ENCODE data around the gene METRNL. TPM values are rescaled to one million over a fixed set of nuclear protein-coding genes. Genes with fewer than 3 reads are reported as not detected.
"Not testable (repeated sequence)": the region's sequence is repeated elsewhere in the genome, so short reads cannot be mapped to it uniquely, and the experiment has no call there.

Gene METRNL
- total RNA-seq, 1 donor from 2014 or later = 47.1 TPM

GRCh38 chr17:83053021-83053681, 26.3 kb upstream of the METRNL start:
- H3K27ac Mint-ChIP-seq (ENCODE audit: unreplicated experiment) = no peak overlapping the region
- no peak for DNase-seq

GRCh38 chr17:83053739-83054451, 25.5 kb upstream of the METRNL start:
- Mint-ChIP-seq H3K27ac (ENCODE audit: unreplicated experiment) (no peak overlapping the region), H3K4me1 (ENCODE audit: low read depth, unreplicated experiment) (peaks cover 4% of the 10 kb centered on the region), H3K27me3 (ENCODE audit: unreplicated experiment) (peaks cover 6% of the 10 kb centered on the region), H3K4me3 (ENCODE audit: unreplicated experiment) (no peak overlapping the region), H3K9me3 (ENCODE audit: unreplicated experiment) (peaks cover 7% of the 10 kb centered on the region), H3K36me3 (ENCODE audit: unreplicated experiment) (no peaks in the 10 kb centered on the region)
- no peak for TF ChIP-seq CTCF (IDR thresholded peaks at IDR 0.05; ENCODE audit: partially characterized antibody, unreplicated experiment)
- DNase-seq = no peak

More at GRCh38 chr17:83053021-83053681, 26.3 kb upstream of the METRNL start:
- no peak for TF ChIP-seq CTCF (IDR thresholded peaks at IDR 0.05; ENCODE audit: partially characterized antibody, unreplicated experiment)
- peaks cover 7% of the 10 kb centered on the region for H3K9me3 Mint-ChIP-seq (ENCODE audit: unreplicated experiment)
- no peaks in the 10 kb centered on the region for H3K36me3 Mint-ChIP-seq (ENCODE audit: unreplicated experiment)
- H3K4me1 Mint-ChIP-seq (ENCODE audit: low read depth, unreplicated experiment) = peaks cover 3% of the 10 kb centered on the region
- peaks cover 6% of the 10 kb centered on the region for H3K27me3 Mint-ChIP-seq (ENCODE audit: unreplicated experiment)
- H3K4me3 Mint-ChIP-seq (ENCODE audit: unreplicated experiment) = no peak overlapping the region

GRCh38 chr17:83054518-83055125, 24.8 kb upstream of the METRNL start:
- H3K4me3 Mint-ChIP-seq (ENCODE audit: unreplicated experiment) = no peak overlapping the region
- peaks cover 7% of the 10 kb centered on the region for H3K9me3 Mint-ChIP-seq (ENCODE audit: unreplicated experiment)
- no peak for TF ChIP-seq CTCF (IDR thresholded peaks at IDR 0.05; ENCODE audit: partially characterized antibody, unreplicated experiment)
- H3K4me1 Mint-ChIP-seq (ENCODE audit: low read depth, unreplicated experiment) = peaks cover 4% of the 10 kb centered on the region
- no peak for DNase-seq
- no peak overlapping the region for H3K27ac Mint-ChIP-seq (ENCODE audit: unreplicated experiment)
- peaks cover 6% of the 10 kb centered on the region for H3K27me3 Mint-ChIP-seq (ENCODE audit: unreplicated experiment)
- no peaks in the 10 kb centered on the region for H3K36me3 Mint-ChIP-seq (ENCODE audit: unreplicated experiment)

- not testable (repeated sequence) for H3K4me1 Mint-ChIP-seq (ENCODE audit: low read depth, unreplicated experiment); H3K4me3 Mint-ChIP-seq (ENCODE audit: unreplicated experiment); DNase-seq; H3K9me3 Mint-ChIP-seq (ENCODE audit: unreplicated experiment); H3K27ac Mint-ChIP-seq (ENCODE audit: unreplicated experiment); H3K27me3 Mint-ChIP-seq (ENCODE audit: unreplicated experiment); H3K36me3 Mint-ChIP-seq (ENCODE audit: unreplicated experiment)
These were observed 24.2 kb upstream of the METRNL start for GRCh38 chr17:83055176-83055575.

GRCh38 chr17:83055911-83056582, 23.4 kb upstream of the METRNL start:
- Mint-ChIP-seq H3K27me3 (ENCODE audit: unreplicated experiment) (no peaks in the 10 kb centered on the region), H3K27ac (ENCODE audit: unreplicated experiment) (no peak overlapping the region), H3K4me3 (ENCODE audit: unreplicated experiment) (no peak overlapping the region), H3K9me3 (ENCODE audit: unreplicated experiment) (peaks cover 4% of the 10 kb centered on the region), H3K36me3 (ENCODE audit: unreplicated experiment) (no peaks in the 10 kb centered on the region), H3K4me1 (ENCODE audit: low read depth, unreplicated experiment) (peaks cover 4% of the 10 kb centered on the region)
- DNase-seq = no peak
- no peak for TF ChIP-seq CTCF (IDR thresholded peaks at IDR 0.05; ENCODE audit: partially characterized antibody, unreplicated experiment)

Measured in glutamatergic neuron (in vitro differentiated cells).